IMR-90 (cell line): Measurements from ENCODE around the gene SLC27A4.

Experiments used
- CTCF ChIP-seq: conservative IDR thresholded peaks from 2 replicates; pipeline ENCODE4 v1.5.1; 2012; ENCODE audit warnings: mild to moderate bottlenecking, low read depth, low read length, improper control_type of control experiment
- ELK1 ChIP-seq: fragments of 150-350 bp; IDR thresholded peaks from 2 replicates; pipeline ENCODE4 v1.6.1; 2016; ENCODE audit warnings: low read depth, mild to moderate bottlenecking, low read length, moderate library complexity, borderline replicate concordance
- POLR2A ChIP-seq: IDR thresholded peaks from 2 replicates; pipeline ENCODE4 v1.6.1; 2012; ENCODE audit warnings: mild to moderate bottlenecking, low read depth, low read length
- RAD21 ChIP-seq: IDR thresholded peaks from 2 replicates; pipeline ENCODE4 v1.6.1; 2012; ENCODE audit warnings: low read length, improper control_type of control experiment
- RFX5 ChIP-seq: IDR thresholded peaks from 2 replicates; pipeline ENCODE4 v1.8.0; 2012; ENCODE audit warnings: low read depth, mild to moderate bottlenecking, low read length, moderate library complexity

- no peak for TF ChIP-seq CTCF
- no peak for TF ChIP-seq POLR2A
- no peak for TF ChIP-seq ELK1
- no peak for TF ChIP-seq RAD21
- no peak for TF ChIP-seq RFX5
Observed at GRCh38 chr9:128371630-128372117, 31.3 kb downstream of the SLC27A4 start.
